Liver (tissue), 9 donors: ENCODE results near the gene PODN. TPM values are rescaled to one million over a fixed set of nuclear protein-coding genes. Genes with fewer than 3 reads are reported as not detected.

Experiments used
- DNase-seq: peaks from one replicate; pipeline ENCODE4 v3.0.0-alpha.2; 2017; ENCODE audit warnings: low spot score
- H3K27ac ChIP-seq, 2 donors: one replicate each; pipeline ENCODE4 v1.7.0; 2013; ENCODE audit warnings: inconsistent platforms in 2 of 2, low read length in 2 of 2, control low read depth in 1 of 2, low read depth in 1 of 2, mild to moderate bottlenecking in 1 of 2
- H3K27me3 ChIP-seq, 4 donors: one replicate each; pipeline versions ENCODE4 v1.6.1 to v1.7.0; 2013; ENCODE audit warnings: low read length in 3 of 4, inconsistent platforms in 1 of 4, mild to moderate bottlenecking in 1 of 4, moderate library complexity in 1 of 4; ENCODE audit not compliant: control insufficient read depth in 4 of 4, insufficient read depth in 4 of 4
- H3K36me3 ChIP-seq, 4 donors: one replicate each; pipeline versions ENCODE4 v1.6.1 to v1.7.0; 2013; ENCODE audit warnings: low read length in 3 of 4, mild to moderate bottlenecking in 3 of 4, low read depth in 1 of 4, moderate library complexity in 1 of 4; ENCODE audit not compliant: control insufficient read depth in 4 of 4, insufficient read depth in 3 of 4
- H3K4me1 ChIP-seq, 4 donors: one replicate each; pipeline versions ENCODE4 v1.6.1 to v1.7.0; 2013; ENCODE audit warnings: low read length in 3 of 4, mild to moderate bottlenecking in 3 of 4, moderate library complexity in 1 of 4; ENCODE audit not compliant: control insufficient read depth in 4 of 4, insufficient read depth in 4 of 4
- H3K4me3 ChIP-seq, 3 donors: one replicate each; pipeline versions ENCODE4 v1.6.1 to v1.7.0; 2013; ENCODE audit warnings: low read length in 3 of 3, control low read depth in 1 of 3, low read depth in 1 of 3, mild to moderate bottlenecking in 1 of 3
- H3K9ac ChIP-seq, 2 donors: one replicate each; pipeline ENCODE4 v1.7.0; 2013; ENCODE audit warnings: low read length in 2 of 2, mild to moderate bottlenecking in 2 of 2, moderate library complexity in 2 of 2, control low read depth in 1 of 2, low read depth in 1 of 2
- H3K9me3 ChIP-seq, 4 donors: one replicate each; pipeline versions ENCODE4 v1.6.1 to v1.7.0; 2013; ENCODE audit warnings: low read length in 3 of 4; ENCODE audit not compliant: control insufficient read depth in 4 of 4
- ATF3 ChIP-seq: IDR thresholded peaks from 2 replicates; pipeline ENCODE4 v1.6.1; 2016; ENCODE audit warnings: antibody characterized with exemption
- CTCF ChIP-seq: fragments of 150-350 bp; IDR thresholded peaks from 2 replicates; pipeline ENCODE4 v1.5.1; 2017; ENCODE audit warnings: improper control_type of control experiment, low read depth, low read length; ENCODE audit not compliant: missing input control
- EGR1 ChIP-seq, 2 donors: IDR thresholded peaks; 2 replicates each; pipeline ENCODE4 v1.6.1; 2016 to 2018; ENCODE audit warnings: antibody characterized with exemption in 2 of 2, low read depth in 2 of 2
- FOXA2 ChIP-seq: IDR thresholded peaks from 2 replicates; pipeline ENCODE4 v1.6.1; 2016; ENCODE audit warnings: antibody characterized with exemption
- GABPA ChIP-seq, 2 donors: IDR thresholded peaks in 1 of 2; conservative IDR thresholded peaks in 1 of 2; 2 replicates each; pipeline ENCODE4 v1.6.1; 2016; ENCODE audit warnings: antibody characterized with exemption in 2 of 2, mild to moderate bottlenecking in 1 of 2, moderate library complexity in 1 of 2
- HNF4A ChIP-seq, 2 donors: conservative IDR thresholded peaks; 2 replicates each; pipeline ENCODE4 v1.6.1; 2016; ENCODE audit warnings: antibody characterized with exemption in 2 of 2, mild to moderate bottlenecking in 2 of 2
- JUND ChIP-seq, 2 donors: IDR thresholded peaks; 2 replicates each; pipeline ENCODE4 v1.6.1; 2016; ENCODE audit warnings: antibody characterized with exemption in 2 of 2
- NR2F2 ChIP-seq: IDR thresholded peaks from 2 replicates; pipeline ENCODE4 v1.6.1; 2016; ENCODE audit warnings: antibody characterized with exemption
- RAD21 ChIP-seq, 2 donors: IDR thresholded peaks; 2 replicates each; pipeline ENCODE4 v1.6.1; 2016; ENCODE audit warnings: antibody characterized with exemption in 2 of 2, mild to moderate bottlenecking in 2 of 2
- REST ChIP-seq: IDR thresholded peaks from 2 replicates; pipeline ENCODE4 v1.6.1; 2016; ENCODE audit warnings: antibody characterized with exemption, mild to moderate bottlenecking
- RXRA ChIP-seq, 2 donors: IDR thresholded peaks; 2 replicates each; pipeline ENCODE4 v1.6.1; 2017 to 2018; ENCODE audit warnings: antibody characterized with exemption in 2 of 2, mild to moderate bottlenecking in 1 of 2
- SP1 ChIP-seq: IDR thresholded peaks from 2 replicates; pipeline ENCODE4 v1.6.1; 2018; ENCODE audit warnings: antibody characterized with exemption, mild to moderate bottlenecking
- TAF1 ChIP-seq: conservative IDR thresholded peaks from 2 replicates; pipeline ENCODE4 v1.6.1; 2016; ENCODE audit warnings: antibody characterized with exemption, mild to moderate bottlenecking
- YY1 ChIP-seq: IDR thresholded peaks from 2 replicates; pipeline ENCODE4 v1.6.1; 2016; ENCODE audit warnings: antibody characterized with exemption, mild to moderate bottlenecking
- ZBTB33 ChIP-seq: IDR thresholded peaks from 2 replicates; pipeline ENCODE4 v1.6.1; 2016; ENCODE audit warnings: antibody characterized with exemption
- WGBS: extraction: QIAGEN DNeasy Blood & Tissue Kit; methylation state at CpG from one replicate; pipeline ENCODE4 v1.1.7; 2013; 5-methylcytosine and 5-hydroxymethylcytosine counted together
- polyA plus RNA-seq, 2 donors: library from polyadenylated mRNA; stranded (reverse) in 1 of 2; unstranded in 1 of 2; fragments of 200-250 nt in 1 of 2; fragments of >200 nt in 1 of 2; fragmentation: Nextera tagmentation in 1 of 2; extraction: Ambion mirVana in 1 of 2; gene quantifications; one replicate each; pipeline versions ENCODE4 v1.2.1 to v1.2.3, GENCODE V29; 2013 to 2015
- total RNA-seq, 2 donors: library from RNA; depleted of rRNA; stranded (reverse); fragments of >200 nt; gene quantifications; one replicate each; pipeline ENCODE4 v1.2.3, GENCODE V29; 2014
- donor health status: healthy.
- donor health status: healthy.
- donor health status: healthy.
- donor health status: healthy.
- donor health status: healthy.

The PODN gene
- total and polyA plus RNA-seq, 4 donors, result 1.9 to 10.8 (median 6.3) TPM

GRCh38 chr1:53057127-53057526 lies 4.9 kb upstream of the PODN start:
- DNase-seq, result no peak
- 47% methylated on average over 2 of the region's 2 CpGs for WGBS
- H3K9me3 ChIP-seq, result no peaks in the 10 kb centered on the region
- peaks cover 0 to 5% (median 2%) of the 10 kb centered on the region in 4 donors for H3K4me1 ChIP-seq
- no peaks in the 10 kb centered on the region for H3K27me3 ChIP-seq
- H3K36me3 ChIP-seq, result peaks cover 0 to 13% (median 6%) of the 10 kb centered on the region in 4 donors
- no peak overlapping the region for H3K4me3 ChIP-seq
- H3K9ac ChIP-seq, result no peak overlapping the region
- H3K27ac ChIP-seq, result no peak overlapping the region
- no peak for TF ChIP-seq NR2F2
- no peak for TF ChIP-seq CTCF
- no peak for TF ChIP-seq GABPA (IDR thresholded peaks at IDR 0.05 in 1 of 2, conservative IDR thresholded peaks at IDR 0.05 in 1 of 2)
- no peak for TF ChIP-seq FOXA2

GRCh38 chr1:53060579-53060978 lies 1.4 kb upstream of the PODN start:
- Histone ChIP-seq H3K4me1 (peaks cover 2 to 7% (median 3%) of the 10 kb centered on the region in 4 donors), H3K36me3 (no peaks in the 10 kb centered on the region), H3K9ac (no peak overlapping the region), H3K27me3 (no peaks in the 10 kb centered on the region), H3K9me3 (no peaks in the 10 kb centered on the region), H3K4me3 (no peak overlapping the region), H3K27ac (no peak overlapping the region)
- no peak for TF ChIP-seq JUND (IDR thresholded peaks at IDR 0.05)
- TF ChIP-seq ZBTB33, result no peak
- TF ChIP-seq RXRA (IDR thresholded peaks at IDR 0.05), result no peak
- TF ChIP-seq TAF1, result no peak
- TF ChIP-seq ATF3, result no peak
- TF ChIP-seq YY1, result no peak
- TF ChIP-seq CTCF, result no peak
- no peak for TF ChIP-seq REST
- TF ChIP-seq HNF4A (conservative IDR thresholded peaks at IDR 0.05), result no peak
- no peak for TF ChIP-seq NR2F2
- no peak for TF ChIP-seq FOXA2
- TF ChIP-seq SP1, result no peak
- no peak for TF ChIP-seq RAD21 (IDR thresholded peaks at IDR 0.05)
- TF ChIP-seq GABPA (IDR thresholded peaks at IDR 0.05 in 1 of 2, conservative IDR thresholded peaks at IDR 0.05 in 1 of 2), result no peak
- TF ChIP-seq EGR1 (IDR thresholded peaks at IDR 0.05; ENCODE audit: low read depth in 2 of 2), result no peak
- WGBS, result 76% methylated on average over 1 of the region's 1 CpG
- DNase-seq, result no peak
